Cortex of kidney (tissue), 1 donor: ENCODE results near the gene DLG1.

Experiments used
- DNase-seq: peaks from one replicate; lab custom pipeline; 2025; lab: John Stamatoyannopoulos, UW

Gene DLG1

DNA sequence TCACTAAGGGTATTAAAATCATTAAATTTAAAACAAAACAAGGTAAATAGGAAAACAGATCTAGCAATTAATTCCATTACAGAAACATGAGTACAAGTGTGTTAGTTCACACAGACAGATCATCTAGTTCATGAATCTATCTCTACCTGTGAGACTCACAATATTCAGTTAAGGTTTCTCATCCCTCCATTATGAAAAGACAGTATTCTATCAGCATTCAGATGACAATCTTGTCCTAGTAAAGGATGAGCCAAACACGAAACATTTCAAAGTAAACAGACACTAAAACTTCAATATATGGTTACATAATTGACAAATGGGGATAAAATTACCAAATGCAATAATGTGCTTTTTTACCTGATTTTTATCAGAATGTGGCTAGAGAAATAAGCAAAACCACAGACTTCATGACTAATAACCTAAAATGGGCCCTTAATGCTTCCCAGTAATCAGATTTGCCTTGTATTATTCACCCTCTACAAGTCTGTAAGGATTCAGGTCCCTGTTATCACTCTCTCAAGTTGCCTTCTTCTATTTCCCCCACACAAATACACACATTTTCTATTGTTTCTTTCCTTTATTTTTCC is 126.8 kb downstream of the DLG1 start:
- DNase-seq, result no peak

DNA sequence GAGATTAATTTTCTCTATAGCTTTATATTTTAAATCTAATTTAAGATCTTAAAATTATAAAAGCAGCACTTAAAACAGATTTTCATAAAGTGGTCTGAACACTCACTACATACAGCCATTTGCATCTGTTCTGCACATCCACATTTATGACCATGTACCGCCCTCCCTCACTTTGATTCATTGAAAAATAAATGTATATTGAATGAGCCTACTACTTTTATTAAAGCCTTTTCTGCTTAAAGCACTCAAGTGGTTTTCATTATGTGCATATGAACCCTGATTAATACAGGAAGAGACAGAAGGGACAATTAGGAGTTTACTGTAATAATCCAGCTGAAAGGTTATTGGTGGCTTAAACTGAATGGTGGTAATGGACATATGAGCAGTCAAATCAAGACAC is 129.4 kb downstream of the DLG1 start:
- no peak for DNase-seq

- no peak for DNase-seq
Measured at GRCh38 chr3:197168606-197169005, 129.8 kb downstream of the DLG1 start.

DNA sequence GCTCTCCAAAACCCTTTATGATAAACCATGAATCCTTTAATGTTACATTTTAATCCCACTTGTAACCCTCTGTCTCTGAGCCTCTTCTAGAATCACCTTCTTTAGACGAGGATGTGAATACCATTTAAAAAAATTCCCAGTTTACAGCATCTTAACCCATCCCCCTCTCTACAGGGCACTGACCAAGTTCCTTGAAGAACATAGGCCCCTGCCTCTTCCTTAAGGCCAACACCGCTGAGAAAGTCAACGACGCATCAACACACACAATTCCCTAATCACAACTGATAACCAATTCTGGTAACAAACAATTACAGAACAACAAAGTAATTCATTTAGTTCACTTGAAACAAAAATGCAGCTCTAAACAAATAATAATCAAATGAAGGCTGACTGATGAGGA is 130.3 kb downstream of the DLG1 start:
- DNase-seq, result no peak

DNA sequence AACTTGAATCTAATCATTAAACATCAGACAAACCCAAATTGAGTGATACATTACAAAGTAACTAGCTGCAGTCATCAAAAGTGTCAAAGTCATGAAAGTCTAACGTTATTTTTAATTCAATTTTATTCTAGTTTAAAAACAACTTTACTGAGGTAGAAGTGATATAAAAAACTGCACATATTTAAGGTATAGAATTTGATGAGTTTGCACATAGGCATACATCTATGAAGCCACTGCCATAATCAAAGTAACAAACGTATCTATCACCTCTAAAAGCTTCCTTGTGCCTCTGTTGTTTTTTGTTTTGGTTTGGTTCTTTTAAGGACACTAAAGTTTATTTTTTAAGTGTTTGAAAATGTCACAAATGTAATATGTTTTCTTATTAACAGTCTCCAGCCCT is 130.9 kb downstream of the DLG1 start:
- DNase-seq, result no peak

DNA sequence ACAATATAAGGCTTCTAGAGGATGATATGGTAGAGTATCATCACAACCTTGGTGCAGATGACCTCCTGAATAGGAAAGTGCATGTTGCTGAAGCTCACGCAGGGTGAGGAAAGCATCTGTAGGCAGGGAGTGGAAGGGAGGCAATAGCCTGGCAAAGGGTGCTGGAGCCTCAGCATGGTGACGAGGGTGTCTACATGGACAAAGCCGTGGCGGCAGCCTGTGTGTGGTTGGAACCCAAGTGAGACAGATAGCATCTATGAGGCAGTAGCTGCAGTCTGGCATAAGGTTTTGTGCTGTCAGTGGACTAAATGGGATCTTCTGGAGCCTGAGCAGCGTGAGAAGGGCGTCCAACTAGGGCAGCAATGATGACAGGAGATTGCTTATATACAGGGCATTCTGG is 132.5 kb downstream of the DLG1 start:
- no peak for DNase-seq

GRCh38 chr3:197155046-197155445 is 143.4 kb downstream of the DLG1 start:
- DNase-seq, result no peak

- DNase-seq, result no peak
Measured at GRCh38 chr3:197151580-197151979, 146.8 kb downstream of the DLG1 start.

GRCh38 chr3:197149528-197149927 is 148.9 kb downstream of the DLG1 start:
- DNase-seq, result no peak

GRCh38 chr3:197144188-197144587 is 154.2 kb downstream of the DLG1 start:
- no peak for DNase-seq

GRCh38 chr3:197139586-197139985 is 158.8 kb downstream of the DLG1 start:
- DNase-seq, result no peak

DNA sequence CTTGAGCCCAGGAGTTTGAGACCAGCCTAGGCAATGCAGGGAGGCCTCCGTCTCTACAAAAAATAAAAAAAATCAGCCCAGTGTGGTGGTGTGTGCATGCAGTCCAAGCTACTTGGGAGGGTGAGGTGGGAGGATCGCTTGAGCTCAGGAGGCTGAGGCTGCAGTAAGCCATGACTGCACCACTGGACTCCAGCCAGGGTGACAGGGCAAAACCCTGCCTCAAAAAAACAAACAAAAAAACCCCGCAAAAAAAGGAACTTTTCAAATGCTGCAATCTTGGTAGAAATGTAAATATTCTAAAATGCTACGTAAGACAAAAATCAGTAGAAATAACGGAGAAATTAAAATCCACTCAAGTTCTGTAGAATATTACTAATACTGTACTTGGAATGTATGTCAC is 160.7 kb downstream of the DLG1 start:
- no peak for DNase-seq

DNA sequence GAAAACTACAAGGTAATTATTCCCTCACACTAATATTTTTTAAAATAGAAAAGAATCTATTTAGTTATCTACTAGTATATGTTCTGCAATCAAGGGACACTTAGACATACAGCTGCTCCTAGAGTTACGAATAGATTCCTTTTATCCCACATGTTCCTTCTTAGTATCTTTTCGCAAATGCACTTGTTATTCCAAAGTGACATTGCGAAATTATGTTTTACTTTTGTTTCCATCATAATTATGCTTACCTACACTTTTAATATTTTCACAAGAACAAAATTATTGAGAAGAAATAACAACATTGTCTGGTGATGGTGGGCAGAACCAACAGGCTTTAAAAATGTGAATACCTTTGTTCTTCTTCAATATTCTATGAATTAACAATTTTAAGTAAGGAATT is 161.7 kb downstream of the DLG1 start:
- no peak for DNase-seq

DNA sequence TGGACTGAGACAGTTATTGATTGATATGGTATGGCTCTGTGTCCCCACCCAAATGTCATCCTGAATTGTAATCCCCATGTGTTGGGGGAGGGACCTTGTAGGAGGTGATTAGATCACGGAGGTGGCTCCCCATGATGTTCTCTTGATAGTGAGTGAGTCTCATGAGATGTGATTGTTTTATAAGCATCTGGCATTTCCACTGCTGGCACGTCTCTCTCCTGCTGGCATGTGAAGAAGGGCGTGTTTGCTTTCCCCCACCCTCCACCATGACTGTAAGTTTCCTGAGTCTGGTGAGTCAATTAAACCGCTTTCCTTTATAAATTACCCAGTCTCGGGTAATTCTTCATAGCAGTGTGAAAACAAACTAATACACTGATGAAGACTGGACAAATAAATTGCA is 163.2 kb downstream of the DLG1 start:
- no peak for DNase-seq

- no peak for DNase-seq
Measured at GRCh38 chr3:197132916-197133530, 165.4 kb downstream of the DLG1 start.

DNA sequence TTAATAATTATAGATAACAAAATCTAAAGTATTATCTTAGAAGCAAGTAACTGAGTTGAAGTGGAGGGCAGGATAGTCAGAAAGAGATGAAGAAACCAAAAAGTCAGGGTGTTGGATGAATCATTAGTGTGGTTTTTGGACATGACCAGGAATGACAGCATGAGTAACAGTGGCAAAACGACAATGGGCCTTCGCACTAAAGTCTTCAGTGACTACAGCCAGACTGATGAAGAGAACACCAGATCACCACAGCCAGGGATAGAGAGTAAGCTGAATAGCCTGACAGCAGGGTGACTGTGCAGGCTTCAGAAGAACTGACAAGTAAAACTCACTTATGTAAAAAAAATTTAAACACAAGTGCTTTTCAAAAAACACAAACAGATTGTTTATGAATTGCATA is 172.8 kb downstream of the DLG1 start:
- no peak for DNase-seq

- no peak for DNase-seq
Measured at GRCh38 chr3:197124713-197125112, 173.7 kb downstream of the DLG1 start.

DNA sequence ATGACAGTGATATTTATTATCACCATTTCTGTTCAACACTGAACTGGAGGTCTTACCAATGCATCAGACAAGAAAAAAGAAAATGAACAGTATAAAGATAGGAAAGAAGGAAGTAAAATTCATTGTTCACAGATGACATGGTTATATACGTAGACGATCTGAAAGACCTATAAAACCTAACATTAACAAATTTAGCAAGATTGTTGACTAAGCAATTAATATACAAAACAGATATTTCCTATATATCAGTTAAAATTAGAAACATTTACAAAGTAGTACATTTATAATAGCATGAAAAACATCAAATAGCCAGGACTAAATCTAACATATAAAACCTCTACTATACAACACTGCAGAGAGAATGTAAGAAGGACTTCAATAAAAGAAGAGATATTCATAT is 176.0 kb downstream of the DLG1 start:
- no peak for DNase-seq

DNA sequence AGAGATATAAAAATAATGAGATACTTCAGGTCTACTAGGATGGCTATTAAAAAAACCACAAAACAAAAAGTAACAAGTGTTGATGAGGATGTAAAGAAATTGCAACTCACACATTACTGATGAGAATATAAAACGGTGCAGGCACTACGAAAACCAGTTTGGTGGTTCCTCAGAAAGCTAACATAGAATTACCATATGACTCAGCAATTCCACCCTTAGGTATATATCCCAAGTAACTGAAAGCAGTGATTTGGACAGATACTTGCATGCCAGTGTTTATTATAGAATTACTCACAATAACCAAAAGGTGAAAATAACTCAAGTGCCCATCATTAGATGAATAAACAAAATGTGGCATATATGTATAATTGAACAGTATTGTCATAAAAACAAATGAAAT is 181.3 kb downstream of the DLG1 start:
- no peak for DNase-seq

DNA sequence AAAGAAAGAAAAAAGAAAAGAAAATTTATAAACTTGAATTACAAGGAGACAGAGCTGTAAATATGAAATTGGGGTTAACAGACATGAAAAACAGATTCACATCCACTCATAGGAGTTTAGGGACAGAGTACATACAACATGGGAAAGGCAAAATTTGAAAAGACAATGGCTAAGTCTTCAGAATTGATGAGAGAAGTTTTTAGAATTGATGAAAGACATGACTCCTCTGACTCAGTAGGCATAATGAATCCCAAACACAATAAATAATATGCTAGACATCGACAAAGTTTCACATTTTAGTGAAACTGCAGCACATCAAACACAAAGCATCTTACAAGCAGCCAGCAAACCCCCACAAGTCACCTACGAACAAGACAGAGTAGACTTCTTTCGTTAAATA is 184.4 kb downstream of the DLG1 start:
- DNase-seq, result no peak

DNA sequence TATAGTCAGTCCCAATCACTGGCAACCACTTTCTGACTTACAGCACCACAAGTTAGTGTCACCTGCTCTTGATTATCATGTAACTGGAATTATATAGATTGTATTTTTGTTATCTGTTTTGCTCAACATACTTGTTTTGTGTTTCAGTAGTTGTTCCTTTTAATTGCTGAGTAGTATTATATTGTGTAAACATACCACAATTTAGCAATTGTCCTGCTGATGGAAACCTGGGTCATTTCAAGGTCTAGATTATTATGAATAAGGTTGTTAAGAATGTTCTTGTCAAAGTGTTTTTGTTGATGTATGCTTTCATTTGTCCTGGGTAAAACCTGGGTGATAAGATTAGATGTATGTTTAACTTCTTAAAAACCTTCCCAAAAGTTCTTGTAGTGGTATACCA is 186.7 kb downstream of the DLG1 start:
- DNase-seq, result no peak

DNA sequence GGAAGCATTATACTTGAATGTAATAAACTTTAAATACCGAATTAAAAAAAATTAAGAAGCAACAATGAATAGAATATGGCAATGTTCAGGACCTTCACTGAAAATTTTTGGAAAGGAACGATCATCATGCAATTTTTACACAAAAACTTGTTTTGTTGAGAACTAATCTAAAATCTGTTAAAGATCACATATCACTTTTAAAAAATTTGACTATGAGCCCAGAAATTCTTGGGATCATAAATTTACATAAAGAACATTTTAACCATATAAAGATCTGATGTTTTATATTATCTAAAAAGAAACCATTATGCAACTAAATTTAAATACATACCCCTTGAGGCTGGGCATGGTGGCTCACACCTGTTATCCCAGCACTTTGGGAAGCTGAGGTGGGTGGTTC is 192.6 kb downstream of the DLG1 start:
- DNase-seq, result no peak

- DNase-seq, result no peak
Measured at GRCh38 chr3:197104738-197105137, 193.7 kb downstream of the DLG1 start.

DNA sequence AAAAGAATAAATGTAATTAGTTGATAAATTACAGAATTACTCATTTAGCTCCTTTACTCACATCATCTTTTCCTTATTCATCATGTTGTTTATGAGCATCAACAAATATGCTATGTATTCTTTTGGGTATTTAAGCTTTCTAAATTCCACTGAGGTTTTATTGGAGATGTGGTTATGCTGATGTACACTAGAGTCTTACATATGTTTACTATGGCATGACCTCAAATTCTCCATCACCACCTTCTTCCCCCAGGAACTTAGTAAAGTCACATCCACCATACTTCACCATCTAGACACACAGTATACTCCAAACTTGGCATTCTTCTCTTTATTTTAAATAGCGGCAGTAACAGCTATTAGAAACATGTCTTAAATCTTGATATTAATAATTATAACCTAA is 194.6 kb downstream of the DLG1 start:
- no peak for DNase-seq
